Measurements from ENCODE around the gene CES1. TPM values are rescaled to one million over a fixed set of nuclear protein-coding genes. Genes with fewer than 3 reads are reported as not detected.

CES1 gene
- total and polyA plus RNA-seq, 10 of the 15 experiments (the other 5 are each of a cell fraction or from before 2014, with no cell fraction given) = 0.08 to 0.69 (median 0.27) TPM; not detected in 6

GRCh38 chr16:55824473-55825000 lies 8.4 kb downstream of the CES1 start:
- no peak overlapping the region for H3K4me2 ChIP-seq (ENCODE audit: control insufficient read depth, insufficient read depth)
- no peak overlapping the region for H3K9ac ChIP-seq (ENCODE audit: control insufficient read depth, insufficient read depth, low read length)
- no peaks in the 10 kb centered on the region for H3K27me3 ChIP-seq (replicated peaks in 1 of 2; ENCODE audit: control insufficient read depth in 2 of 2, insufficient read depth in 2 of 2, low read length in 1 of 2)
- RAD21 ChIA-PET (ENCODE audit: unreplicated experiment) = no interaction called here
- no peak overlapping the region for H2AFZ ChIP-seq (ENCODE audit: control insufficient read depth, low read depth, low read length)
- TF ChIP-seq USF1 (IDR thresholded peaks at IDR 0.05; ENCODE audit: borderline replicate concordance, extremely low read length, insufficient read depth, low read depth, low read length) (no peak), NFIC (IDR thresholded peaks at IDR 0.05; ENCODE audit: low read depth, low read length) (no peak), SMARCA5 (IDR thresholded peaks at IDR 0.05) (no peak), NFYA (IDR thresholded peaks at IDR 0.05; ENCODE audit: borderline replicate concordance, low read depth, low read length) (no peak), RB1 (IDR thresholded peaks at IDR 0.05; ENCODE audit: borderline replicate concordance) (no peak), RUNX3 (IDR thresholded peaks at IDR 0.05; ENCODE audit: low read length) (no peak), WRNIP1 (IDR thresholded peaks at IDR 0.05; ENCODE audit: borderline replicate concordance, low read depth, low read length) (no peak), NBN (IDR thresholded peaks at IDR 0.05) (no peak), E2F4 (IDR thresholded peaks at IDR 0.05; ENCODE audit: low read depth, low read length) (no peak)
- H3K36me3 ChIP-seq (ENCODE audit: control insufficient read depth in 2 of 2, insufficient read depth in 2 of 2, low read length in 1 of 2) = no peaks in the 10 kb centered on the region
- no peak overlapping the region for H3K4me3 ChIP-seq
- no peaks in the 10 kb centered on the region for H4K20me1 ChIP-seq (ENCODE audit: control insufficient read depth, insufficient read depth)
- POLR2A ChIA-PET = no interaction called here
- in situ Hi-C loops (cut with MboI) = loop anchor here (10.0 kb wide), 1 partner anchor 60 kb away; no protein-coding TSS in a partner anchor
- ATAC-seq (no peak), FAIRE-seq (no peak), DNase-seq (ENCODE audit: low read depth, low spot score) (no peak)
- BruUV-seq (replicated peaks) = no TSS peak
- no peaks in the 10 kb centered on the region for H3K9me3 ChIP-seq (replicated peaks; ENCODE audit: control insufficient read depth, insufficient read depth, low read length)
- CTCF ChIA-PET = no interaction called here
- no peaks in the 10 kb centered on the region for H3K79me2 ChIP-seq (ENCODE audit: control insufficient read depth, insufficient read depth, low read length)
- H3K27ac ChIP-seq (ENCODE audit: control insufficient read depth, insufficient read depth) = no peak overlapping the region
- SMC1A ChIA-PET (ENCODE audit: uncharacterized antibody, unreplicated experiment) = no interaction called here
- WGBS (ENCODE audit: insufficient coverage, insufficient replicate concordance, low lambda C conversion rate, missing lambda C conversion rate) = 17% methylated on average over 4 of the region's 4 CpGs
- intact Hi-C loops (cut with micrococcal nuclease; ENCODE audit: unreplicated experiment) = no loop called here
- H3K4me1 ChIP-seq (ENCODE audit: control insufficient read depth, insufficient read depth, low read length) = no peaks in the 10 kb centered on the region
